Nephron (organoid): ENCODE data around the gene TMEM205.
"Not testable (repeated sequence)": the region's sequence is repeated elsewhere in the genome, so short reads cannot be mapped to it uniquely, and the experiment has no call there.

Source experiments
- H3K27ac Mint-ChIP-seq, 3 experiments: 2 replicates each; pipeline ENCODE4 v1.8.0; 2020; ENCODE audit warnings: mixed read lengths in 3 of 3, mild to moderate bottlenecking in 2 of 3, moderate library complexity in 1 of 3
- H3K27me3 Mint-ChIP-seq: 2 replicates; pipeline ENCODE4 v1.8.0; 2021; ENCODE audit warnings: low read depth, mild to moderate bottlenecking, moderate library complexity, mixed read lengths
- H3K36me3 Mint-ChIP-seq: 2 replicates; pipeline ENCODE4 v1.8.0; 2020; ENCODE audit warnings: low read depth, mixed read lengths
- H3K4me1 Mint-ChIP-seq: 2 replicates; pipeline ENCODE4 v1.8.0; 2020; ENCODE audit warnings: mixed read lengths
- H3K4me3 Mint-ChIP-seq, 3 experiments: 2 replicates each; pipeline ENCODE4 v1.8.0; 2020; ENCODE audit warnings: mild to moderate bottlenecking in 3 of 3, mixed read lengths in 3 of 3, moderate library complexity in 2 of 3
- H3K9me3 Mint-ChIP-seq: 2 replicates; pipeline ENCODE4 v1.8.0; 2020; ENCODE audit warnings: mixed read lengths
- TF ChIP-seq, protein P1 (sequence below), 3 experiments: fragments of 200-600 bp; sonication (generic); IDR thresholded peaks; one replicate each; pipeline ENCODE4 v1.5.0; 2021; ENCODE audit warnings: antibody characterized with exemption in 3 of 3; ENCODE audit not compliant: unreplicated experiment in 3 of 3

TMEM205 gene

DNA sequence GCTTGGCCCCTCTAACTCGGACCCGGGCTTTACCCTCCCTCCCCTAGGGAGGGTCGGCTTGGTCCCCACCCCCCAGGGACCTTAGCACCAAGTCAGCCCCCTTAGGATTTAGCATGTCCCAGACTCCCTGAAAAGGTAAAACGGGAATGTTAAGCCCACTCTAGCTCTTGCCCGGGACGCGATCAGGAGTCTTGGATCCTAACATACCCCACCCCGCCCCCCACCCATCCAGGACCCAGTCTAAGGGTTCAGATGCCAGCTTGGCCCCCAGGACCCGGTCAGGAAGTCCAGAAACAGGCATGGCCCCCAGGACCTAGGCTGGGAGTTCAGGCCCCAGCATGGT is 37.6 kb upstream of the TMEM205 start:
- no peak overlapping the region for H3K27ac Mint-ChIP-seq
- H3K4me3 Mint-ChIP-seq, result peak overlapping the region; percentile 54 to 73 (median 54)
- no peaks in the 10 kb centered on the region for H3K9me3 Mint-ChIP-seq
- H3K27me3 Mint-ChIP-seq, result peaks cover 36% of the 10 kb centered on the region
- H3K36me3 Mint-ChIP-seq, result no peaks in the 10 kb centered on the region
- TF ChIP-seq, protein P1, sequence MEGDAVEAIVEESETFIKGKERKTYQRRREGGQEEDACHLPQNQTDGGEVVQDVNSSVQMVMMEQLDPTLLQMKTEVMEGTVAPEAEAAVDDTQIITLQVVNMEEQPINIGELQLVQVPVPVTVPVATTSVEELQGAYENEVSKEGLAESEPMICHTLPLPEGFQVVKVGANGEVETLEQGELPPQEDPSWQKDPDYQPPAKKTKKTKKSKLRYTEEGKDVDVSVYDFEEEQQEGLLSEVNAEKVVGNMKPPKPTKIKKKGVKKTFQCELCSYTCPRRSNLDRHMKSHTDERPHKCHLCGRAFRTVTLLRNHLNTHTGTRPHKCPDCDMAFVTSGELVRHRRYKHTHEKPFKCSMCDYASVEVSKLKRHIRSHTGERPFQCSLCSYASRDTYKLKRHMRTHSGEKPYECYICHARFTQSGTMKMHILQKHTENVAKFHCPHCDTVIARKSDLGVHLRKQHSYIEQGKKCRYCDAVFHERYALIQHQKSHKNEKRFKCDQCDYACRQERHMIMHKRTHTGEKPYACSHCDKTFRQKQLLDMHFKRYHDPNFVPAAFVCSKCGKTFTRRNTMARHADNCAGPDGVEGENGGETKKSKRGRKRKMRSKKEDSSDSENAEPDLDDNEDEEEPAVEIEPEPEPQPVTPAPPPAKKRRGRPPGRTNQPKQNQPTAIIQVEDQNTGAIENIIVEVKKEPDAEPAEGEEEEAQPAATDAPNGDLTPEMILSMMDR (IDR thresholded peaks at IDR 0.05; ENCODE audit: unreplicated experiment in 3 of 3), result no peak
- H3K4me1 Mint-ChIP-seq, result peaks cover 6% of the 10 kb centered on the region

DNA sequence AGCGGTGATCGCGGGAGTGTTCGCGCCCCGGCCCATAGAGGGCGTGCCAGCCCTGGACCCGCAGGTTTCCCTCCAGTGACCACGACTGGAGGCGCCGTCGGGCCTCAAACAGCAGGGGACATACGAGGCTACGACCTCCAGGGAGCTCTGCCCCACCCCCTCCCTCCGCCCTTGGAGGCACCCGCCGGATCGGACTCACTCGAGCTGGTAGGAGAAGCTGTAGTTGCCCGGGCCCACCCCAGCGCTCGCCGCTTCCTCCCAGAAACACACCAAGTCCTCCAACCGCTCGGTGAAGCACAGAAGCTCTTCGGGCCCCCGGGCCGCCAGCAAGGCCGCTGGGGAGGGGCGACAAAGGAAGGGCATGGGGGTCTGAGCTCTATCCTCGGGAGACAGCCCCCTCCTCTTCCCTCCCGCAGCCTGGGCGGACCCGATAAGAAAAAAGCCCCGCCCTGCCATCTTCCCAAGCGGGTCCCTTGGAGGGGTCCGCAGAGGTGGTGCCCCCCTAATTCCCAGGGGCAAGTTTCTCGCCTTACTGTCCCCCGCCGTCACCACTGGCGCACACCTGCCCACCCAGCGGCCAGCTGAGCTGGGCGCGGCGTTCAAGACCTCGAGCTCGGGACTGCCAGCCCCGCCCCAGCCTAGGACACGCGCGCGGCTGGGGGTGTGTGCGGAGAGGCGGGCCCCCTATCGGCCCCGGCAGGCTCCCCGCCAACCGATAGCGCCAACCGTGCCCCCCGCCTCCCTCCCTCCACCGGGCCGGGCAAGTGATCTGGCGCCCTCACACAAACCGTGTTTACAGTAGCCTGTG is 37.0 kb upstream of the TMEM205 start:
- TF ChIP-seq, protein P1 (IDR thresholded peaks at IDR 0.05; ENCODE audit: unreplicated experiment in 3 of 3), result peak; percentile 12 to 66 (median 61)
- Mint-ChIP-seq H3K27me3 (peaks cover 36% of the 10 kb centered on the region), H3K9me3 (no peaks in the 10 kb centered on the region), H3K4me3 (peak overlapping the region; percentile 65 to 73 (median 69)), H3K27ac (no peak overlapping the region), H3K4me1 (peaks cover 6% of the 10 kb centered on the region), H3K36me3 (no peaks in the 10 kb centered on the region)

DNA sequence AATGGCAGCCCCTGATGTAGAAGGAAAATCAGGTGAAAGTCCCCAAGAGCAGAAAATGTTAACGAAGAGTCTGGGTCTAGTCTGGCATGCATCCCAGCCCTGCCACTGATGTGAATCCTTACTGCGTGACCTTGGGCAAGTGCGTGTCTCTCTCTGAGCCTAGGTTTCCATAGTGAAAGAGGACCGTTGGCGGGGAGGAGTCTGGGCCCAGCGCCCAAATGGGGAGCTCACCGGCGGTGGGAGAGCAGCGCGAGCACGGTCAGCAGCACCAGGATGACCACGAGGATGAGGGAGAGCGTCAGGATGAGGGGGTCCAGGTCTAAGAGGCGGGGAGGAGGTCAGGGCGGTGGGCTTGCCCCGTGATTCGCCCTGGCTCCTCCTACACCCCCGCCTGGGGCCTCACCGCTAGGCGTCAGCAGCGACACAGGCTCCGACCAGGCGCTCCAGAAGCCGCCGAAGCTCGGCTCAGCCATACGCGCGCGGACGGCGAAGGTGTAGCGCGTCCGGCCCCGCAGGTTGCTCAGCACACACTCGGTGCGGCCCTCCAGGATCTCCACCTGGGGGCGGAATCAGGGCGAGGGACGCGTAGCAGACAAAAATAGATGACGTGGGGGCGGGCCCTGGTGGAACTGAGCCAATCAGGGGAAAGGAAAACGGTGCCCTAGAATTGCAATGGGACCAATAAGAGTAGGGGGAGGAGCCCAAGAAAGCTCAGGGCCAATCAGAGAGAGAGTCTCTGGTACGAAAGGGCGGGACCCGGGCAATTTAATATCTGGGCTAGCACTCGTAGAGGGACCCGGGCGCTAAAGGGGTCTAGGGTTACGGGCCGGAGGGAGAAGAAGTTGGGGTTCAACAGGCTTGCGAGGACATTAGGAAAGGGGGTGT is 34.8 kb upstream of the TMEM205 start:
- Mint-ChIP-seq H3K9me3 (no peaks in the 10 kb centered on the region), H3K27ac (peak overlapping the region; percentile 1 to 88 (median 63)), H3K36me3 (peaks cover 4% of the 10 kb centered on the region), H3K4me1 (peaks cover 13% of the 10 kb centered on the region), H3K27me3 (peaks cover 36% of the 10 kb centered on the region), H3K4me3 (peak overlapping the region; percentile 92 to 95 (median 92))
- TF ChIP-seq, protein P1 (IDR thresholded peaks at IDR 0.05; ENCODE audit: unreplicated experiment in 3 of 3), result peak; percentile 64 to 80 (median 72)

DNA sequence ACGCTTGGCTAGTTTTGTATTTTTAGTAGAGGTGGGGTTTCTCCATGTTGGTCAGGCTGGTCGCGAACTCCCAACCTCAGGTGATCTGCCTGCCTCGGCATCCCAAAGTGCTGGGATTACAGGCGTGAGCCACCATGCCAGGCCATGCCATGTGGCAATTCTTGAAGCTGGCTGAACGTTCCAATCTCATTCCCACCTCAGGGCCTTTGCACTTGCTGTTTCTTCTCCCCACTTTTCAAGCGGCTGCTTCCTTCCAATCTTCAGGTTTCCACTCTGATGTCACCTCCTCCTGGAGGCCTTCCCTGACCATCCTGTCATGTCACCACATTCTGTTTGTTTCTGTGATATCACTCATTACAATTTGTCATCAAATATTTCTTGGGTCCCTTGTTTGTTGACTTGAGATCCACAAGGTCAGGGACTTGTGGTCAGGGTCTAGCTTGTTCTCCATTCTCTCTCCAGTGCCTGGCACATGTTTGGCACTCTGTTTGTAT is 33.8 kb upstream of the TMEM205 start:
- Mint-ChIP-seq H3K4me3 (peak overlapping the region; percentile 92 to 95 (median 92)), H3K27ac (peak overlapping the region in 1 of 3 experiments; percentile 77), H3K27me3 (peaks cover 36% of the 10 kb centered on the region), H3K36me3 (peaks cover 4% of the 10 kb centered on the region), H3K9me3 (no peaks in the 10 kb centered on the region), H3K4me1 (peaks cover 13% of the 10 kb centered on the region)
- TF ChIP-seq, protein P1 (IDR thresholded peaks at IDR 0.05; ENCODE audit: unreplicated experiment in 3 of 3), result no peak

DNA sequence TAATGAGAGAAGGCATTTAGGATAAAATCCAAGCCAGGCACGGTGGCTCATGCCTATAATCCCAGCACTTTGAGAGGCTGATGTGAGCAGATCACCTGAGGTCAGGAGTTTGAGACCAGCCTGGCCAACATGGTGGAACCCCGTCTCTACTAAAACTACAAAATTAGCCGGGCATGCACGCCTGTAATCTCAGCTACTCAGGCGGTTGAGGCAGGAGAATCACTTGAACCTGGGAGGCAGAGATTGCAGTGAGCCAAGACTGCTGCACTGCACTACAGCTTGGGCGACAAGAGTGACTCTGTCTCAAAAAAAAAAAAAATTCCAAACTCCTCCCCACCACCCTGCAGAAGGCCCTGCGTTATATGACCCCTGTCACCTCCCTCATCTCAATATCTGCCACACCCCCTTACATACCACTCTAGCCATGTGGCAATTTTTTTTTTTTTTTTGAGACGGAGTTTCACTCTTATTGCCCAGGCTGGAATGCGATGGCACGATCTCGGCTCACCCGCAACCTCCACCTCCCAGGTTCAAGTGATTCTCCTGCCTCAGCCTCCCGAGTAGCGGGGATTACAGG is 33.3 kb upstream of the TMEM205 start:
- Mint-ChIP-seq H3K27me3 (peaks cover 31% of the 10 kb centered on the region), H3K4me3 (peak overlapping the region in 1 of 3 experiments; percentile 28), H3K4me1 (peaks cover 13% of the 10 kb centered on the region)
- H3K36me3 Mint-ChIP-seq, H3K27ac Mint-ChIP-seq, H3K9me3 Mint-ChIP-seq: not testable (repeated sequence)
